Testis (tissue), 2 donors: ENCODE measurements around the gene RIPOR1.

ENCODE experiments used
- POLR2A ChIP-seq: fragments of 450-650 bp; IDR thresholded peaks from one replicate; pipeline ENCODE4 v1.6.1; 2017; ENCODE audit warnings: antibody characterized with exemption, mild to moderate bottlenecking, moderate library complexity
- TF ChIP-seq, protein P1 (sequence below), 3 experiments: fragments of 450-650 bp in 2 of 3; fragments of 200-600 bp in 1 of 3; sonication (generic) in 1 of 3; IDR thresholded peaks; one replicate each; pipeline ENCODE4 v1.5.1; 2016 to 2019; ENCODE audit warnings: antibody characterized with exemption in 3 of 3, mild to moderate bottlenecking in 2 of 3, moderate library complexity in 1 of 3

DNA sequence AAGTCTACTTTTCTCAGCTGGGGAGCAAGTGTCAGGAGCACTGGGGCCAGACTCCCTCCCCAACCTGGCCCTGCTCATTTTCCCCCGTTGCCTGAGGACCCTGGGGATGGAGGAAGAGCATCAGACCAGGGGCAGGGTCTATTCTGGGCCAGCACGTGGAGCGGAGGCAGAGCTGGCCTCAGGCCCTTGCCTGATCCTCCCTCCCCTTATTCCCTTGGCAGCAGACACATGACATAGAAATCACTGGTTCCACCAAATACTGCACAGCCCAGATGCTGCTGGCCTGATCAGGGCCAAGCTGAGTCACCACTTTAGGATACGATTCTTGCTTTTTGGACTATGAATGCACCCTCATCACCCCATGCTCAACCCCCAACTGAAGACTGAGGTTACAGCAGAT is 29.5 kb upstream of the RIPOR1 start:
- TF ChIP-seq POLR2A, result no peak
- TF ChIP-seq, protein P1, sequence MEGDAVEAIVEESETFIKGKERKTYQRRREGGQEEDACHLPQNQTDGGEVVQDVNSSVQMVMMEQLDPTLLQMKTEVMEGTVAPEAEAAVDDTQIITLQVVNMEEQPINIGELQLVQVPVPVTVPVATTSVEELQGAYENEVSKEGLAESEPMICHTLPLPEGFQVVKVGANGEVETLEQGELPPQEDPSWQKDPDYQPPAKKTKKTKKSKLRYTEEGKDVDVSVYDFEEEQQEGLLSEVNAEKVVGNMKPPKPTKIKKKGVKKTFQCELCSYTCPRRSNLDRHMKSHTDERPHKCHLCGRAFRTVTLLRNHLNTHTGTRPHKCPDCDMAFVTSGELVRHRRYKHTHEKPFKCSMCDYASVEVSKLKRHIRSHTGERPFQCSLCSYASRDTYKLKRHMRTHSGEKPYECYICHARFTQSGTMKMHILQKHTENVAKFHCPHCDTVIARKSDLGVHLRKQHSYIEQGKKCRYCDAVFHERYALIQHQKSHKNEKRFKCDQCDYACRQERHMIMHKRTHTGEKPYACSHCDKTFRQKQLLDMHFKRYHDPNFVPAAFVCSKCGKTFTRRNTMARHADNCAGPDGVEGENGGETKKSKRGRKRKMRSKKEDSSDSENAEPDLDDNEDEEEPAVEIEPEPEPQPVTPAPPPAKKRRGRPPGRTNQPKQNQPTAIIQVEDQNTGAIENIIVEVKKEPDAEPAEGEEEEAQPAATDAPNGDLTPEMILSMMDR (IDR thresholded peaks at IDR 0.05), result no peak
